ENCODE results near the gene JAKMIP2.

JAKMIP2 gene

DNA sequence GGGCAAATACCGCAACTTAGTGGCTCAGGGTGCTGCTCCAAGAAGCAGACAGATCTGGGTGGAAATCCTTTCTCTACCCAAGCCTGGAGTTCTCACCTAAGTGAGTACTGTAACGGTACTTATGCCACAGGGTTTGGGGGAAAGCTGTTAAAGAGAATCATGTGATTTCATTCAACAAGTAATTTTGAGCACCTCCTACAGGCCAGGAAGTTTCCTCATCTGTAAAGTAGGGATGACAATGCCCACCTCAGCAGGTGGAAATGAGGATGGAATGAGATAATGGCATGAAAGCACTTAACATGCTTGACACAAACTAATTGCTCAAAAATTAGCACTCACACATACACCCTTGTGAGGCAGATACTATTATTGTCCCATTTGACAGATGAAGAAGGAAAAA lies 114.1 kb downstream of the JAKMIP2 start:
- Histone ChIP-seq H3K4me1 (ENCODE audit: control insufficient read depth, insufficient read depth, low read length) (no peaks in the 10 kb centered on the region), H3K9me3 (replicated peaks; ENCODE audit: low read length) (no peaks in the 10 kb centered on the region), H3K4me3 (ENCODE audit: low read length) (no peak overlapping the region), H3K36me3 (ENCODE audit: insufficient read depth, low read length) (no peaks in the 10 kb centered on the region), H3K27me3 (ENCODE audit: control insufficient read depth, insufficient read depth, low read length) (no peaks in the 10 kb centered on the region), H3K9ac (ENCODE audit: low read depth, low read length) (no peak overlapping the region), H3K4me2 (ENCODE audit: low read length) (no peak overlapping the region)

DNA sequence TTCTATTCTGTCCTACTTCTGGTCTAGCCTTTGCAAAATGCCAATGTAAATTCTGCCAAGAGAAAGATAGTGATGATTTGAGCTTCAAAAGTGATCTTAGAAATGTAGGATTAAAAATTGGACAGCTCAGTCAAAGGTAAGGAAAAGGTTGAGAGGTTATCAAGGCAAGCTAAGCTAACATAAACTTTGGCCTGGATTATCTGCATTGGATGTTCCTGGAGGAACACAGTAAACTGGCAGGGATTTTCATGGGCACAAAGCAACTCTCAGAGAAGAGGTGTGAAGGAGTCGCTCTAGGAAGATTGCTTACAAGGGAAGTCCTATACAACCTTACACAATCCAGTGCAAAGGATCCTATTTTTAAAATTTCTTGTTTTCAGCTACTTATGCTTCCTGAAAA lies 115.2 kb downstream of the JAKMIP2 start:
- Histone ChIP-seq H3K4me2 (ENCODE audit: low read length) (no peak overlapping the region), H3K36me3 (ENCODE audit: insufficient read depth, low read length) (no peaks in the 10 kb centered on the region), H3K27me3 (ENCODE audit: control insufficient read depth, insufficient read depth, low read length) (no peaks in the 10 kb centered on the region), H3K4me3 (ENCODE audit: low read length) (no peak overlapping the region), H3K9me3 (replicated peaks; ENCODE audit: low read length) (no peaks in the 10 kb centered on the region), H3K9ac (ENCODE audit: low read depth, low read length) (no peak overlapping the region), H3K4me1 (ENCODE audit: control insufficient read depth, insufficient read depth, low read length) (no peaks in the 10 kb centered on the region)

DNA sequence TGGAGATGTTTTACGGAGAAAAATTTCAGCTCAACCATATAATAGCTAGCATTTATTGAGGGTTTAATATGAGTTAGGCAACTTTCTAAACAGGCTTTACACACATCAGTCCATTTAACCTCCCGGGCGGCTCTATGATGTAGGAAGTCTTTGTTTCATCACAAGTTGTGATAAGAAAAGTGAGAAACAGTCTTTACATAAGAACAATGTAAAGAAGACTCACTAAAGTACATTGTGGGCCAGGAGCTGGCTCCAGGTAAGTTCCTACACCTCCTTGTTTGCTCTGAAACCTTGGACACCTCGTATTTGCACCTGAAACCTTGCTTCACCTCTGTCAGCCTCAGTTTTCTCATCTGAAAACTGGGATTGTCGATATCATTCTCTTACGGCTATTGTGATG lies 116.1 kb downstream of the JAKMIP2 start:
- H3K9me3 ChIP-seq (replicated peaks; ENCODE audit: low read length), result no peaks in the 10 kb centered on the region
- no peaks in the 10 kb centered on the region for H3K36me3 ChIP-seq (ENCODE audit: insufficient read depth, low read length)
- no peak overlapping the region for H3K4me2 ChIP-seq (ENCODE audit: low read length)
- no peaks in the 10 kb centered on the region for H3K4me1 ChIP-seq (ENCODE audit: control insufficient read depth, insufficient read depth, low read length)
- H3K9ac ChIP-seq (ENCODE audit: low read depth, low read length), result no peak overlapping the region
- no peaks in the 10 kb centered on the region for H3K27me3 ChIP-seq (ENCODE audit: control insufficient read depth, insufficient read depth, low read length)
- H3K4me3 ChIP-seq (ENCODE audit: low read length), result no peak overlapping the region

DNA sequence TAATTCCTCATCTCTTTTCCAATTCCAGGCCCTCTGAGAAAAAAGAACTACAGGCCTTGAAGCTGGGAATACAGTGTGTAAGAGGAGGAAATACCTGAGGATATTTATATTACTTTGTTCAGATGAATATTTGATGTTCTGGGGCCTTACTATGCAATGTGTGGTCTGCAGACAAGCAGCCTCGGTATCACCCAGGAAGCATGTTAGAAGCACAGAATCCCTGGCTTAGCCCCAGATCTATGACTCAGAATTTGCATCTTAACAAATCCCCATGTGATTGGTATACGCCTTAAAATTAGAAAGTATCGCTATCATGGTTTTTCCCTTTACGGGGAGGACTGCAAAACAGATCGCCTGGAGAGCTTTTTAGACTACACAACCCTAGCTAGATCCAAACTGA lies 121.0 kb downstream of the JAKMIP2 start:
- H3K4me2 ChIP-seq (ENCODE audit: low read length), result no peak overlapping the region
- no peaks in the 10 kb centered on the region for H3K36me3 ChIP-seq (ENCODE audit: insufficient read depth, low read length)
- H3K9ac ChIP-seq (ENCODE audit: low read depth, low read length), result no peak overlapping the region
- H3K9me3 ChIP-seq (replicated peaks; ENCODE audit: low read length), result no peaks in the 10 kb centered on the region
- no peaks in the 10 kb centered on the region for H3K27me3 ChIP-seq (ENCODE audit: control insufficient read depth, insufficient read depth, low read length)
- no peaks in the 10 kb centered on the region for H3K4me1 ChIP-seq (ENCODE audit: control insufficient read depth, insufficient read depth, low read length)
- H3K4me3 ChIP-seq (ENCODE audit: low read length), result no peak overlapping the region

DNA sequence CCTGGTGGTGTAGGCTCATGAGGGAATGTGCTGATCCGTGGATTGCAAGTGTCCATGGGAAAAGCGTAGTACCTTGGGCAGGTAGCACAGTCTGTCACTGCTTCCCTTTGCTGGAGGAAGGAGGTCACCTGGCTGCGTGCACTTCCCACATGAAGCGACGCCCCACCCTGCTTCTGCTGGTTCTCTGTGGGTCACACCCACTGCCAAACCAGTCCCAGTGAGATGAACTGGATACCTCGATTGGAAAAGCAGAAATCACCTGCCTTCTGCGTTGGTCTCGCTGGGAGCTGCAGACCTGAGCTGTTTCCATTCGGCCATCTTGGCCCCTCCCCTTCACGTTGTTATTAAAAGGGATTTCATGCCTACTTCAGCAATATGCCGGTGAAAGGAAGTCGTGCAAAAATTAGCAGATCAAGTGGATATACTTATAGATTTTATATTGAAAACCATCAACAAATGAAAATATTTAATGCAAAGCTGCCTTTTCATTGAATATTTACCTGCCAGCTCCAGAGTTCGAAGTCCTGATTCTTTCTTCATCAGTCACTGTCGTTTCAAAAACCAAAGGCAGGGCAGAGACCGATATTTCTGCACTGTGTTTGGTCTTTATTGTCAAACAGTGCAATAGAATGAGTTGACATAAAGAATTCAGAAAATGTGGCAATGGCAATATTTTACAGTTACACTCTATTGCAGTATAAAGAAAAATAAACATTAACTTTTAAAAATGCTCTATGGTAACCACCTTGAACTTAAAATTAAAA lies 123.2 kb downstream of the JAKMIP2 start:
- no peaks in the 10 kb centered on the region for H3K9me3 ChIP-seq (replicated peaks; ENCODE audit: low read length)
- no peaks in the 10 kb centered on the region for H3K36me3 ChIP-seq (ENCODE audit: insufficient read depth, low read length)
- no peaks in the 10 kb centered on the region for H3K4me1 ChIP-seq (ENCODE audit: control insufficient read depth, insufficient read depth, low read length)

DNA sequence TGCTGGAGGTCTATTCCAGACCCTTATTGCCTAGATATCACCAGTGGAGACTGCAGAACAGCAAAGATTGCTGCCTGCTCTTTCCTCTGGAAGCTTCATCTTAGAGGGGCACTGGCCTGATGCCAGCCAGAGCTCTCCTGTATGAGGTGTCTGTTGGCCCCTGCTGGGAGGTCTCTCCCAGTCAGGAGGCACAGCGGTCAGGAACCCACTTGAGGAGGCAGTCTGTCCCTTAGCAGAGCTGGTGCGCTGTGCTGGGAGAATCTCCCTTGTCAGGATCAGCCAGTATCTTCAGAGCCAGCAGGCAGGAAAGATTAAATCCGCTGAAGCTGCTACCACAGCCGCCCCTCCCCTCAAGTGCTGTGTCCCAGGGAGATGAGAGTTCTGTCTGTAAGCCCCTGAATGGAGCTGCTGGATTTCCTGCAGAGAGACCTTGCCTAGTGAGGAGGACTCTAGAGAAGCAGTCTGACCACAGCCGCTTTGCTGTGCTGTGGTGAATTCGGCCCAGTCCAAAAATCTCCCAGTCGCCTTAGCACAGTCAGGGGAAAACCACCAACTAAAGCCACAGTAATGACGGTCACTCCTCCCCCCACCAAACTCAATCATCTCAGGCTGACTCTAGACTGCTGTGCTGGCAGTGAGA lies 124.1 kb downstream of the JAKMIP2 start:
- Histone ChIP-seq H3K9ac (ENCODE audit: low read depth, low read length) (no peak overlapping the region), H3K4me3 (ENCODE audit: low read length) (no peak overlapping the region), H3K36me3 (ENCODE audit: insufficient read depth, low read length) (no peaks in the 10 kb centered on the region), H3K9me3 (replicated peaks; ENCODE audit: low read length) (no peaks in the 10 kb centered on the region), H3K4me2 (ENCODE audit: low read length) (no peak overlapping the region), H3K27me3 (ENCODE audit: control insufficient read depth, insufficient read depth, low read length) (no peaks in the 10 kb centered on the region), H3K4me1 (ENCODE audit: control insufficient read depth, insufficient read depth, low read length) (no peaks in the 10 kb centered on the region)

More for the DNA sequence above, 123.2 kb downstream of the JAKMIP2 start:
- H3K27me3 ChIP-seq (ENCODE audit: control insufficient read depth, insufficient read depth, low read length), result no peaks in the 10 kb centered on the region
- no peak overlapping the region for H3K4me2 ChIP-seq (ENCODE audit: low read length)
- no peak overlapping the region for H3K4me3 ChIP-seq (ENCODE audit: low read length)
- H3K9ac ChIP-seq (ENCODE audit: low read depth, low read length), result no peak overlapping the region

DNA sequence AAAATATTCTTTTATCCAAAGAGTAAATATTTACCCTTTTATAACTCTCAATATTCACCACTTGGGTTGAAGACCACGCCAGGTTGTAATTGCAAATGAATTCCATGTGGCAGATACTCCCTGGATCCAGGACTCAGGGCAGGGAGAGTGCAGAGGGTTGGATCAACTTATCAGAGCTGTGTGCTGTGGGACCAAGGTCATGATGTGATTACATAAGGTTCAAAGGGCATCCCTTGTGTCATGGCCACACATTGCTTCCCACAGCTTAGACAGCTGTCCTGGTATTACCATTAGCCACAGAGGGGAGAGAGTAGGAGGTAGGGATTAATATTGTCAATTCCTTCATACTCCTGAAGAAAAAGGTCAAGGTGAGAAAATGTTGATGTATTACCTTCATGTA lies 133.9 kb downstream of the JAKMIP2 start:
- H3K4me3 ChIP-seq (ENCODE audit: low read length), result no peak overlapping the region
- no peaks in the 10 kb centered on the region for H3K27me3 ChIP-seq (ENCODE audit: control insufficient read depth, insufficient read depth, low read length)
- H3K36me3 ChIP-seq (ENCODE audit: insufficient read depth, low read length), result no peaks in the 10 kb centered on the region
- H3K9me3 ChIP-seq (replicated peaks; ENCODE audit: low read length), result no peaks in the 10 kb centered on the region
- H3K9ac ChIP-seq (ENCODE audit: low read depth, low read length), result no peak overlapping the region
- no peak overlapping the region for H3K4me2 ChIP-seq (ENCODE audit: low read length)
- no peaks in the 10 kb centered on the region for H3K4me1 ChIP-seq (ENCODE audit: control insufficient read depth, insufficient read depth, low read length)

DNA sequence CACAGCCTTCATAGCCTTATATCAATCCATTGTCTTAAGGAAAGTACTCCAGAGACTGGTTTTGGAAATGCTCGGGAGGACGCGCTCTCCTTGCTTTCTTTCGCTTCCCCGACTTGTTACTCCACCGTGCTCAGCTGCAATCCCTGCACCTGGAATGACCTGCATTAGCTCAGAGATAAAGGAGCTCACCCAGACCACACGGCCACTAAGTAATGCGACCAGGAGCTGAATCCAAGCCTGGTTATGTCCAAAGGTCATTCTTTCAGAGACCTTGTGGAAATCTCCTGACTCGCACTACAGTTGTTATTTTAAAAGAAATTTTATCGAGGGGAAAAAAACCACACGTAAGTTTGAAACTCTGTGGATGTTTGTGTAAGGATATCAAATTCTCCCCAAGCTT lies 137.3 kb downstream of the JAKMIP2 start:
- Histone ChIP-seq H3K9me3 (replicated peaks; ENCODE audit: low read length) (no peaks in the 10 kb centered on the region), H3K4me1 (ENCODE audit: control insufficient read depth, insufficient read depth, low read length) (no peaks in the 10 kb centered on the region), H3K36me3 (ENCODE audit: insufficient read depth, low read length) (no peaks in the 10 kb centered on the region)

DNA sequence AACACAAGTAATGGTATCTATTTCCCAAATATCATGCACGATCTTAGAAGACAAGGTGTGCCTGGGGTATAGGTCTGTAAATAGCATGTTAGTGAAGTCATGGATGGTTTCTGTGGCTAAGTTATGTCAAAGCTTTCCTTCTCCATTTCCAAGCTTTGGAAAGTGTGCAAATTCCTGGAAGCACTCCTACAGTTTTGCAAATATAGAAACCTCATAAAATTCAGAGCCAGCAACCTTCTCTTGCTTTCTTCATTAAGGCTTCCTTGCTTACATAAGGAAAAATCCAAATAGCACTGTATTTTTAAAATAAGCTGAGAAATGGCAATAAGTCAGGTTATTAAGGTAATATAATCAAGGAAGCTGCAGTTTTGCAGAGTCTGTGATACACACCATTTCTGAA lies 138.1 kb downstream of the JAKMIP2 start:
- no peaks in the 10 kb centered on the region for H3K36me3 ChIP-seq (ENCODE audit: insufficient read depth, low read length)
- no peaks in the 10 kb centered on the region for H3K9me3 ChIP-seq (replicated peaks; ENCODE audit: low read length)
- H3K4me3 ChIP-seq (ENCODE audit: low read length), result no peak overlapping the region

More for the DNA sequence above, 137.3 kb downstream of the JAKMIP2 start:
- Histone ChIP-seq H3K27me3 (ENCODE audit: control insufficient read depth, insufficient read depth, low read length) (no peaks in the 10 kb centered on the region), H3K4me3 (ENCODE audit: low read length) (no peak overlapping the region), H3K9ac (ENCODE audit: low read depth, low read length) (no peak overlapping the region), H3K4me2 (ENCODE audit: low read length) (no peak overlapping the region)

DNA sequence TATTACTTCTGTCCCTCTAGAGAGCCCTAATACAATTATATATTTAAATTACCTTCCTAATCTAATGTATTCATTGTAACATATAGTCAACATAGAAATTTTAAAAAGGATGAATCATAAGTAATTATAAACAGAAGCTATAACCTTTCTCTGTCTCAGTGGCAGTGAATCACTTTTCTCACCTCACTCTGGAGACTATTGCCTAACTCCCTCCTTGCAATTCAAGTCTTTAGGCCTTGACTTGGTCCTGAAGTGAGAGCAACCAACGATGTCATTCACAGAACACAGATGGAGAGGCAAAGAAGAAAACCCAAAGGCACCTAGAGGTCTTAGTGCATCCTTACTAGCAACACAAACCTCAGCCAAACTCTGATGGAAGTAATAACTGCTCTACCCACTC lies 139.4 kb downstream of the JAKMIP2 start:
- Histone ChIP-seq H3K4me1 (ENCODE audit: control insufficient read depth, insufficient read depth, low read length) (no peaks in the 10 kb centered on the region), H3K4me3 (ENCODE audit: low read length) (no peak overlapping the region), H3K36me3 (ENCODE audit: insufficient read depth, low read length) (no peaks in the 10 kb centered on the region), H3K4me2 (ENCODE audit: low read length) (no peak overlapping the region), H3K9ac (ENCODE audit: low read depth, low read length) (no peak overlapping the region), H3K9me3 (replicated peaks; ENCODE audit: low read length) (no peaks in the 10 kb centered on the region), H3K27me3 (ENCODE audit: control insufficient read depth, insufficient read depth, low read length) (no peaks in the 10 kb centered on the region)

More for the DNA sequence above, 138.1 kb downstream of the JAKMIP2 start:
- Histone ChIP-seq H3K4me1 (ENCODE audit: control insufficient read depth, insufficient read depth, low read length) (no peaks in the 10 kb centered on the region), H3K27me3 (ENCODE audit: control insufficient read depth, insufficient read depth, low read length) (no peaks in the 10 kb centered on the region), H3K9ac (ENCODE audit: low read depth, low read length) (no peak overlapping the region), H3K4me2 (ENCODE audit: low read length) (no peak overlapping the region)

DNA sequence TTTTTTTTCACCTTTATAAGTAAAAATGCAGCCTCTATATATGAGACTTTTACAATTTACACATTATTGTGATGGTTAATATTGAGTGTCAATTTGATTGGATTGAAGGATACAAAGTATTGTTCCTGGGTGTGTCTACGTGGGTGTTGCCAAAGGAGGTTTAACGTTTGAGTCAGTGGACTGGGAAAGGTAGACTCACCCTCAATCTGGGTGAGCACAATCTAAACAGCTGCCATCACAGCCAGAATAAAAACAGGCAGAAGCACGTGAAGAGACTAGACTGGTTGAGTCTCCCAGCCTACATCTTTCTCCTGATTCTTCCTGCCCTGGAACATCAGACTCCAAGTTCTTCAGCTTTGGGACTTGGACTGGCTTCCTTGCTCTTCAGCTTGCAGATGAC lies 139.9 kb downstream of the JAKMIP2 start:
- Histone ChIP-seq H3K4me2 (ENCODE audit: low read length) (no peak overlapping the region), H3K36me3 (ENCODE audit: insufficient read depth, low read length) (no peaks in the 10 kb centered on the region), H3K4me1 (ENCODE audit: control insufficient read depth, insufficient read depth, low read length) (no peaks in the 10 kb centered on the region), H3K27me3 (ENCODE audit: control insufficient read depth, insufficient read depth, low read length) (no peaks in the 10 kb centered on the region), H3K9me3 (replicated peaks; ENCODE audit: low read length) (no peaks in the 10 kb centered on the region), H3K9ac (ENCODE audit: low read depth, low read length) (no peak overlapping the region), H3K4me3 (ENCODE audit: low read length) (no peak overlapping the region)

DNA sequence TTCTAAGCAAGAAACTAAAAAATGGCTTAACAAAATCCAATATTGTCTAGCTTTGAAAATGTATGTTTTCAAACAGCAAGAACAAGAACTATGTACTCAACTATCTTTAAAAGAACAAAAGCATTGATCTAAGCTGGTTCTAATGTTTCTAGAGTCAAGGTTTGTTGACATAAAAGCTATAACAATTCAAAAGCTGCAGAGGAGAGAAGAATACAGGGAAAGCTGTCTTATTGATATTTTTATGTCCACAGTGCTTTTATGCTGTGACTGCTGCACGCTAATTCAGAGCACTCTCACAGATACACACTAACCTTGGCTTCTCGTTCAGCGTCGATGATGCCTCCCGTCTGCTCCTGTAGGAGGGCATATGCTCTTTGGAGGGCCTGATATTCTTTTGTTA lies 143.2 kb downstream of the JAKMIP2 start:
- Histone ChIP-seq H3K4me2 (ENCODE audit: low read length) (no peak overlapping the region), H3K9ac (ENCODE audit: low read depth, low read length) (no peak overlapping the region), H3K4me3 (ENCODE audit: low read length) (no peak overlapping the region), H3K9me3 (replicated peaks; ENCODE audit: low read length) (no peaks in the 10 kb centered on the region), H3K36me3 (ENCODE audit: insufficient read depth, low read length) (no peaks in the 10 kb centered on the region), H3K27me3 (ENCODE audit: control insufficient read depth, insufficient read depth, low read length) (no peaks in the 10 kb centered on the region), H3K4me1 (ENCODE audit: control insufficient read depth, insufficient read depth, low read length) (no peaks in the 10 kb centered on the region)

Measured in skeletal muscle satellite cell (primary cell).